HepG2 (cell line): ENCODE data around the gene SPATA25. TPM values are rescaled to one million over a fixed set of nuclear protein-coding genes. Genes with fewer than 3 reads are reported as not detected.
A peak's percentile ranks its signal among the peaks of the same experiment; 100 is the strongest.

Source experiments
- ATF7 ChIP-seq, 2 experiments: fragments of 450-650 bp in 1 of 2; sonication (generic) in 1 of 2; formaldehyde crosslinking in 1 of 2; IDR thresholded peaks; 2 replicates each; pipeline versions ENCODE4 v1.4.0 to v1.6.1; 2016 to 2020; ENCODE audit warnings: antibody characterized with exemption in 1 of 2, mild to moderate bottlenecking in 1 of 2, missing genetic modification reagents in 1 of 2
- CBX5 ChIP-seq: sonication (generic); formaldehyde crosslinking; IDR thresholded peaks from 2 replicates; pipeline ENCODE4 v1.4.0; 2020; ENCODE audit warnings: missing genetic modification reagents, borderline replicate concordance
- CHCHD3 ChIP-seq: sonication (generic); formaldehyde crosslinking; IDR thresholded peaks from 2 replicates; pipeline ENCODE4 v1.8.0; 2022; ENCODE audit warnings: mild to moderate bottlenecking, missing genetic modification reagents, moderate library complexity
- CHD2 ChIP-seq: IDR thresholded peaks from 2 replicates; pipeline ENCODE4 v1.6.1; 2011; ENCODE audit warnings: low read depth, low read length, improper control_type of control experiment
- DPF2 ChIP-seq: sonication (generic); formaldehyde crosslinking; IDR thresholded peaks from 2 replicates; pipeline ENCODE4 v1.4.0; 2020; ENCODE audit warnings: mild to moderate bottlenecking, low read depth, missing genetic modification reagents, borderline replicate concordance
- KAT8 ChIP-seq: IDR thresholded peaks from 2 replicates; pipeline ENCODE4 v1.6.1; 2016; ENCODE audit warnings: missing genetic modification reagents, missing compliant biosample characterization
- KLF13 ChIP-seq: sonication (generic); formaldehyde crosslinking; IDR thresholded peaks from 2 replicates; pipeline ENCODE4 v1.4.0; 2020; ENCODE audit warnings: mild to moderate bottlenecking, missing genetic modification reagents
- NR0B2 ChIP-seq: sonication (generic); formaldehyde crosslinking; IDR thresholded peaks from 2 replicates; pipeline ENCODE4 v1.4.0; 2020; ENCODE audit warnings: mild to moderate bottlenecking, missing genetic modification reagents
- NR1H2 ChIP-seq: sonication (generic); formaldehyde crosslinking; IDR thresholded peaks from 2 replicates; pipeline ENCODE4 v1.8.1; 2022; ENCODE audit warnings: low read depth, missing genetic modification reagents, borderline replicate concordance
- NR2C2 ChIP-seq: sonication (generic); formaldehyde crosslinking; IDR thresholded peaks from 2 replicates; pipeline ENCODE4 v1.4.0; 2020; ENCODE audit warnings: missing genetic modification reagents, mild to moderate bottlenecking, moderate library complexity, borderline replicate concordance
- RBAK ChIP-seq: sonication (generic); formaldehyde crosslinking; IDR thresholded peaks from 2 replicates; pipeline ENCODE4 v1.5.1; 2020; ENCODE audit warnings: mild to moderate bottlenecking, missing genetic modification reagents
- SAP130 ChIP-seq: IDR thresholded peaks from 2 replicates; pipeline ENCODE4 v1.6.1; 2016; ENCODE audit warnings: low read depth
- SOX6 ChIP-seq, 2 experiments: fragments of 450-650 bp in 1 of 2; sonication (generic) in 1 of 2; formaldehyde crosslinking in 1 of 2; IDR thresholded peaks; 2 replicates each; pipeline versions ENCODE4 v1.4.0 to v1.6.1; 2017 to 2020; ENCODE audit warnings: antibody characterized with exemption in 1 of 2, mild to moderate bottlenecking in 1 of 2, missing genetic modification reagents in 1 of 2
- SPEN ChIP-seq: sonication (generic); formaldehyde crosslinking; IDR thresholded peaks from 2 replicates; pipeline ENCODE4 v1.5.1; 2020; ENCODE audit warnings: low read depth, mild to moderate bottlenecking, missing genetic modification reagents
- THAP11 ChIP-seq: IDR thresholded peaks from 2 replicates; pipeline ENCODE4 v1.6.1; 2016; ENCODE audit warnings: missing biosample characterization, missing genetic modification reagents
- ZBTB14 ChIP-seq: sonication (generic); formaldehyde crosslinking; IDR thresholded peaks from 2 replicates; pipeline ENCODE4 v1.4.0; 2020; ENCODE audit warnings: missing genetic modification reagents
- ZBTB34 ChIP-seq: sonication (generic); formaldehyde crosslinking; IDR thresholded peaks from 2 replicates; pipeline ENCODE4 v1.8.0; 2022; ENCODE audit warnings: mild to moderate bottlenecking, missing genetic modification reagents
- ZBTB37 ChIP-seq: sonication (generic); formaldehyde crosslinking; IDR thresholded peaks from 2 replicates; pipeline ENCODE4 v1.4.0; 2020; ENCODE audit warnings: mild to moderate bottlenecking, missing genetic modification reagents
- ZNF24 ChIP-seq: fragments of 450-650 bp; IDR thresholded peaks from 2 replicates; pipeline ENCODE4 v1.6.1; 2017; ENCODE audit warnings: antibody characterized with exemption, mild to moderate bottlenecking
- ZNF264 ChIP-seq: sonication (generic); formaldehyde crosslinking; IDR thresholded peaks from 2 replicates; pipeline ENCODE4 v1.4.0; 2020; ENCODE audit warnings: missing genetic modification reagents
- ZNF282 ChIP-seq: fragments of 450-650 bp; IDR thresholded peaks from 2 replicates; pipeline ENCODE4 v1.6.1; 2018; ENCODE audit not compliant: partially characterized antibody
- ZNF44 ChIP-seq: sonication (generic); formaldehyde crosslinking; IDR thresholded peaks from 2 replicates; pipeline ENCODE4 v1.5.1; 2020; ENCODE audit warnings: mild to moderate bottlenecking, missing genetic modification reagents
- ZNF441 ChIP-seq: sonication (generic); formaldehyde crosslinking; IDR thresholded peaks from 2 replicates; pipeline ENCODE4 v1.7.0; 2021; ENCODE audit warnings: missing genetic modification reagents, borderline replicate concordance
- ZNF446 ChIP-seq: sonication (generic); formaldehyde crosslinking; IDR thresholded peaks from 2 replicates; pipeline ENCODE4 v1.5.0; 2020; ENCODE audit warnings: mild to moderate bottlenecking, missing genetic modification reagents
- ZNF556 ChIP-seq: sonication (generic); formaldehyde crosslinking; IDR thresholded peaks from 2 replicates; pipeline ENCODE4 v1.4.0; 2020; ENCODE audit warnings: mild to moderate bottlenecking, missing genetic modification reagents, borderline replicate concordance
- polyA plus RNA-seq, 8 experiments: library from polyadenylated mRNA; depleted of rRNA in 3 of 8; stranded (reverse) in 7 of 8; unstranded in 1 of 8; fragments of >200 nt; fragmentation: Illumina TruSeq in 4 of 8; extraction: Trizol in 4 of 8; gene quantifications; 2 replicates each; pipeline versions ENCODE4 v1.2.1 to v1.2.3, GENCODE V29; 2011 to 2016; ENCODE audit warnings: low read depth in 4 of 8, missing spikeins in 1 of 8, mixed read lengths in 1 of 8; ENCODE audit not compliant: insufficient read depth in 1 of 8
- total RNA-seq, 5 experiments: library from RNA; depleted of rRNA; stranded (reverse); fragments of >200 nt; fragmentation: Illumina TruSeq; extraction: Trizol; gene quantifications; 2 replicates each; pipeline ENCODE4 v1.2.3, GENCODE V29; 2016; ENCODE audit warnings: low read depth in 1 of 5

The SPATA25 gene
- total and polyA plus RNA-seq, 2 of the 13 experiments (the other 11 are each of a cell fraction or from before 2014, with no cell fraction given): 4.8 to 7.6 TPM

GRCh38 chr20:45890077-45890984 is 2.9 kb upstream of the SPATA25 start (continued):
- TF ChIP-seq SOX6 (IDR thresholded peaks at IDR 0.05) (no peak), SOX6 (CRISPR knock-in tag; IDR thresholded peaks at IDR 0.05) (no peak; the same call in 1 of the 2 replicates), NR2C2 (CRISPR knock-in tag) (no peak), RBAK (CRISPR knock-in tag) (no peak), ATF7 (IDR thresholded peaks at IDR 0.05) (no peak), ATF7 (CRISPR knock-in tag; IDR thresholded peaks at IDR 0.05) (no peak; the same call in 1 of the 2 replicates), ZNF556 (CRISPR knock-in tag) (no peak), ZNF441 (peak; percentile 80; the same call in 1 of the 2 replicates), CHD2 (peak; percentile 58), ZBTB14 (CRISPR knock-in tag) (peak; percentile 61; the same call in 1 of the 2 replicates), CHCHD3 (CRISPR knock-in tag) (peak; percentile 30; the same call in 1 of the 2 replicates), ZBTB34 (CRISPR knock-in tag) (no peak), KLF13 (CRISPR knock-in tag) (no peak), ZNF44 (CRISPR knock-in tag) (peak; percentile 76; the same call in 1 of the 2 replicates), KAT8 (CRISPR knock-in tag) (peak; percentile 77), CBX5 (CRISPR knock-in tag) (peak; percentile 96), ZNF282 (no peak), THAP11 (peak; percentile 74), SPEN (CRISPR knock-in tag) (peak; percentile 46; the same call in 1 of the 2 replicates), SAP130 (CRISPR knock-in tag) (peak; percentile 95), ZBTB37 (CRISPR knock-in tag) (peak; percentile 67; the same call in 1 of the 2 replicates), ZNF24 (0 out of 2 replicates have a peak, but pooled peaks have one; percentile 65), ZNF446 (CRISPR knock-in tag) (no peak), NR0B2 (CRISPR knock-in tag) (peak; percentile 94; the same call in 1 of the 2 replicates), DPF2 (CRISPR knock-in tag) (no peak), NR1H2 (CRISPR knock-in tag) (0 out of 2 replicates have a peak, but pooled peaks have one; percentile 16), ZNF264 (CRISPR knock-in tag) (peak; percentile 61; the same call in 1 of the 2 replicates)
